Activated naive CD4-positive, alpha-beta T cell treated with anti-CD3 and anti-CD28 coated beads, Interleukin-2, amount 10 ng/mL, durations not matched to agents 7 days and 5 days (primary cell): ENCODE results near the gene CMKLR1.

Experiments
- CTCF ChIA-PET: fragments of 350-600 bp; sonication (Branson Sonifier 250); formaldehyde crosslinking; loops from one replicate; lab custom pipeline; 2021; ENCODE audit warnings: antibody characterized with exemption; lab: Charles Lee
- DNase-seq: peaks from one replicate; pipeline ENCODE4 v3.0.0-alpha.2; 2020
- H3K27ac Mint-ChIP-seq: one replicate; pipeline ENCODE4 v1.8.0; 2021; ENCODE audit warnings: mild to moderate bottlenecking, moderate library complexity, mixed read lengths
- H3K27me3 Mint-ChIP-seq: one replicate; pipeline ENCODE4 v1.8.0; 2021; ENCODE audit warnings: mild to moderate bottlenecking, mixed read lengths
- H3K36me3 Mint-ChIP-seq: one replicate; pipeline ENCODE4 v1.8.0; 2021; ENCODE audit warnings: mixed read lengths
- H3K4me1 Mint-ChIP-seq: one replicate; pipeline ENCODE4 v1.8.0; 2021; ENCODE audit warnings: mixed read lengths
- H3K4me3 Mint-ChIP-seq: one replicate; pipeline ENCODE4 v1.8.0; 2021; ENCODE audit warnings: mild to moderate bottlenecking, moderate library complexity, mixed read lengths
- H3K9me3 Mint-ChIP-seq: one replicate; pipeline ENCODE4 v1.8.0; 2021; ENCODE audit warnings: mixed read lengths

Gene CMKLR1

GRCh38 chr12:108335349-108336119 lies 3.6 kb downstream of the CMKLR1 start:
- no peak for DNase-seq
- Mint-ChIP-seq H3K36me3 (no peaks in the 10 kb centered on the region), H3K4me1 (no peaks in the 10 kb centered on the region), H3K9me3 (no peaks in the 10 kb centered on the region), H3K27me3 (peaks cover 24% of the 10 kb centered on the region), H3K27ac (no peak overlapping the region), H3K4me3 (no peak overlapping the region)
- CTCF ChIA-PET = no interaction called here

GRCh38 chr12:108333898-108334699 lies 5.0 kb downstream of the CMKLR1 start:
- Mint-ChIP-seq H3K36me3 (no peaks in the 10 kb centered on the region), H3K27ac (no peak overlapping the region), H3K9me3 (no peaks in the 10 kb centered on the region), H3K27me3 (peaks cover 9% of the 10 kb centered on the region), H3K4me3 (no peak overlapping the region), H3K4me1 (no peaks in the 10 kb centered on the region)
- no peak for DNase-seq
- CTCF ChIA-PET = no interaction called here

GRCh38 chr12:108332791-108333382 lies 6.2 kb downstream of the CMKLR1 start:
- Mint-ChIP-seq H3K4me1 (no peaks in the 10 kb centered on the region), H3K4me3 (no peak overlapping the region), H3K36me3 (no peaks in the 10 kb centered on the region), H3K27ac (no peak overlapping the region), H3K9me3 (no peaks in the 10 kb centered on the region), H3K27me3 (peaks cover 5% of the 10 kb centered on the region)
- CTCF ChIA-PET = no interaction called here
- no peak for DNase-seq

- Mint-ChIP-seq H3K36me3 (no peaks in the 10 kb centered on the region), H3K9me3 (no peaks in the 10 kb centered on the region), H3K4me1 (no peaks in the 10 kb centered on the region), H3K27ac (no peak overlapping the region), H3K27me3 (no peaks in the 10 kb centered on the region), H3K4me3 (no peak overlapping the region)
- CTCF ChIA-PET = no interaction called here
- DNase-seq = no peak
Measured at GRCh38 chr12:108328420-108328819, 10.7 kb downstream of the CMKLR1 start.

- H3K4me1 Mint-ChIP-seq = no peaks in the 10 kb centered on the region
- no peaks in the 10 kb centered on the region for H3K36me3 Mint-ChIP-seq
- no peak overlapping the region for H3K27ac Mint-ChIP-seq
- no peaks in the 10 kb centered on the region for H3K9me3 Mint-ChIP-seq
- CTCF ChIA-PET = no interaction called here
- DNase-seq = no peak
- H3K27me3 Mint-ChIP-seq = peaks cover 3% of the 10 kb centered on the region
- H3K4me3 Mint-ChIP-seq = no peak overlapping the region
Measured at GRCh38 chr12:108327621-108328344, 11.3 kb downstream of the CMKLR1 start.

- H3K4me3 Mint-ChIP-seq = no peak overlapping the region
- H3K4me1 Mint-ChIP-seq = no peaks in the 10 kb centered on the region
- no peaks in the 10 kb centered on the region for H3K36me3 Mint-ChIP-seq
- H3K27ac Mint-ChIP-seq = no peak overlapping the region
- CTCF ChIA-PET = no interaction called here
- DNase-seq = no peak
- H3K9me3 Mint-ChIP-seq = no peaks in the 10 kb centered on the region
- peaks cover 9% of the 10 kb centered on the region for H3K27me3 Mint-ChIP-seq
Measured at GRCh38 chr12:108326254-108326750, 12.8 kb downstream of the CMKLR1 start.

- H3K4me3 Mint-ChIP-seq = no peak overlapping the region
- no peaks in the 10 kb centered on the region for H3K4me1 Mint-ChIP-seq
Measured at GRCh38 chr12:108325549-108325948, 13.6 kb downstream of the CMKLR1 start.

GRCh38 chr12:108325018-108325358 lies 14.1 kb downstream of the CMKLR1 start:
- CTCF ChIA-PET = no interaction called here
- H3K4me3 Mint-ChIP-seq = no peak overlapping the region
- H3K9me3 Mint-ChIP-seq = no peaks in the 10 kb centered on the region
- no peak for DNase-seq
- no peaks in the 10 kb centered on the region for H3K4me1 Mint-ChIP-seq
- H3K36me3 Mint-ChIP-seq = no peaks in the 10 kb centered on the region
- H3K27me3 Mint-ChIP-seq = peaks cover 14% of the 10 kb centered on the region
- no peak overlapping the region for H3K27ac Mint-ChIP-seq

More at GRCh38 chr12:108325549-108325948, 13.6 kb downstream of the CMKLR1 start:
- Mint-ChIP-seq H3K27me3 (peaks cover 11% of the 10 kb centered on the region), H3K27ac (no peak overlapping the region), H3K9me3 (no peaks in the 10 kb centered on the region), H3K36me3 (no peaks in the 10 kb centered on the region)
- no peak for DNase-seq
- CTCF ChIA-PET = no interaction called here

- Mint-ChIP-seq H3K27ac (no peak overlapping the region), H3K4me3 (no peak overlapping the region), H3K9me3 (no peaks in the 10 kb centered on the region), H3K27me3 (peaks cover 14% of the 10 kb centered on the region), H3K36me3 (no peaks in the 10 kb centered on the region), H3K4me1 (no peaks in the 10 kb centered on the region)
- no peak for DNase-seq
- CTCF ChIA-PET = no interaction called here
Measured at GRCh38 chr12:108324351-108325017, 14.6 kb downstream of the CMKLR1 start.

GRCh38 chr12:108323581-108323980 lies 15.5 kb downstream of the CMKLR1 start:
- CTCF ChIA-PET = interaction anchor here (0.5 kb wide), 1 partner anchor 133 kb away, joined by 3 read pairs; no protein-coding TSS in a partner anchor
- Mint-ChIP-seq H3K4me3 (no peak overlapping the region), H3K4me1 (no peaks in the 10 kb centered on the region), H3K27ac (no peak overlapping the region), H3K36me3 (no peaks in the 10 kb centered on the region), H3K27me3 (peaks cover 21% of the 10 kb centered on the region), H3K9me3 (no peaks in the 10 kb centered on the region)
- DNase-seq = no peak

- H3K9me3 Mint-ChIP-seq = no peaks in the 10 kb centered on the region
- CTCF ChIA-PET = no interaction called here
- no peak overlapping the region for H3K27ac Mint-ChIP-seq
- H3K4me3 Mint-ChIP-seq = no peak overlapping the region
- no peaks in the 10 kb centered on the region for H3K36me3 Mint-ChIP-seq
- no peak for DNase-seq
- peaks cover 24% of the 10 kb centered on the region for H3K27me3 Mint-ChIP-seq
- H3K4me1 Mint-ChIP-seq = no peaks in the 10 kb centered on the region
Measured at GRCh38 chr12:108322998-108323397, 16.1 kb downstream of the CMKLR1 start.

GRCh38 chr12:108321688-108322087 lies 17.4 kb downstream of the CMKLR1 start:
- H3K27ac Mint-ChIP-seq = no peak overlapping the region
- H3K36me3 Mint-ChIP-seq = no peaks in the 10 kb centered on the region
- H3K27me3 Mint-ChIP-seq = peaks cover 24% of the 10 kb centered on the region
- H3K4me3 Mint-ChIP-seq = no peak overlapping the region
- DNase-seq = no peak
- no peaks in the 10 kb centered on the region for H3K9me3 Mint-ChIP-seq
- no peaks in the 10 kb centered on the region for H3K4me1 Mint-ChIP-seq
- CTCF ChIA-PET = no interaction called here

GRCh38 chr12:108320507-108321293 lies 18.4 kb downstream of the CMKLR1 start:
- Mint-ChIP-seq H3K27me3 (peaks cover 33% of the 10 kb centered on the region), H3K27ac (no peak overlapping the region), H3K4me1 (no peaks in the 10 kb centered on the region), H3K36me3 (no peaks in the 10 kb centered on the region), H3K4me3 (no peak overlapping the region), H3K9me3 (no peaks in the 10 kb centered on the region)
- DNase-seq = no peak
- CTCF ChIA-PET = no interaction called here
